ENCODE measurements around the gene CAMKK1. TPM values are rescaled to one million over a fixed set of nuclear protein-coding genes. Genes with fewer than 3 reads are reported as not detected.

The CAMKK1 gene
- total and polyA plus RNA-seq, 9 of the 15 experiments (the other 6 are each of a cell fraction or from before 2014, with no cell fraction given): 0.34 to 7.5 (median 4.9) TPM

- Histone ChIP-seq H3K36me3 (ENCODE audit: control insufficient read depth, insufficient read depth, low read length) (peaks cover 79% of the 10 kb centered on the region), H3K4me2 (ENCODE audit: insufficient read depth, low read length) (no peak overlapping the region), H3K9ac (ENCODE audit: insufficient read depth in 1 of 2, low read depth in 2 of 2, low read length in 2 of 2) (no peak overlapping the region; a peak in 1 of 4 replicates), H2AFZ (ENCODE audit: low read depth, low read length) (no peak overlapping the region), H3K9me3 (replicated peaks; ENCODE audit: control insufficient read depth, insufficient read depth, low read depth, low read length) (no peaks in the 10 kb centered on the region), H3K4me1 (replicated peaks in 1 of 2; ENCODE audit: control insufficient read depth in 2 of 2, insufficient read depth in 2 of 2, low read length in 2 of 2) (no peaks in the 10 kb centered on the region), H3K79me2 (ENCODE audit: control insufficient read depth, insufficient read depth, low read length) (peaks cover under 1% of the 10 kb centered on the region; the same call in 1 of the 3 replicates), H4K20me1 (replicated peaks; ENCODE audit: control insufficient read depth, insufficient read depth, low read length) (0 out of 2 replicates have a peak, but pooled peaks cover 5% of the 10 kb centered on the region), H3K9me1 (ENCODE audit: control insufficient read depth, insufficient read depth, low read length) (no peaks in the 10 kb centered on the region), H3K27me3 (ENCODE audit: control insufficient read depth in 2 of 2, insufficient read depth in 2 of 2, low read length in 2 of 2) (no peaks in the 10 kb centered on the region), H3K27ac (ENCODE audit: extremely low read depth, low read depth, low read length) (no peak overlapping the region), H3K4me3 (no peak overlapping the region)
- no peak for FAIRE-seq
- in situ Hi-C loops (cut with MboI): no loop called here
- ChIA-PET CTCF (ENCODE audit: low intra/inter-chr PET ratio) (no interaction called here), POLR2A (interaction anchor here (0.5 kb wide), 1 partner anchor 252 kb away, joined by 3 read pairs; no protein-coding TSS in a partner anchor)
- TF ChIP-seq, protein P1, sequence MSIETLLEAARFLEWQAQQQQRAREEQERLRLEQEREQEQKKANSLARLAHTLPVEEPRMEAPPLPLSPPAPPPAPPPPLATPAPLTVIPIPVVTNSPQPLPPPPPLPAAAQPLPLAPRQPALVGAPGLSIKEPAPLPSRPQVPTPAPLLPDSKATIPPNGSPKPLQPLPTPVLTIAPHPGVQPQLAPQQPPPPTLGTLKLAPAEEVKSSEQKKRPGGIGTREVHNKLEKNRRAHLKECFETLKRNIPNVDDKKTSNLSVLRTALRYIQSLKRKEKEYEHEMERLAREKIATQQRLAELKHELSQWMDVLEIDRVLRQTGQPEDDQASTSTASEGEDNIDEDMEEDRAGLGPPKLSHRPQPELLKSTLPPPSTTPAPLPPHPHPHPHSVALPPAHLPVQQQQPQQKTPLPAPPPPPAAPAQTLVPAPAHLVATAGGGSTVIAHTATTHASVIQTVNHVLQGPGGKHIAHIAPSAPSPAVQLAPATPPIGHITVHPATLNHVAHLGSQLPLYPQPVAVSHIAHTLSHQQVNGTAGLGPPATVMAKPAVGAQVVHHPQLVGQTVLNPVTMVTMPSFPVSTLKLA (conservative IDR thresholded peaks at IDR 0.05): no peak
- TF ChIP-seq SAFB (IDR thresholded peaks at IDR 0.05; ENCODE audit: borderline replicate concordance, low read depth, low read length) (no peak), NFE2L1 (tag; IDR thresholded peaks at IDR 0.05; ENCODE audit: borderline replicate concordance, low read depth) (no peak), FOS (IDR thresholded peaks at IDR 0.05; ENCODE audit: extremely low read depth, insufficient read length) (no peak), HSF4 (CRISPR knock-in tag; IDR thresholded peaks at IDR 0.05; ENCODE audit: borderline replicate concordance) (no peak), TCF3 (CRISPR knock-in tag; IDR thresholded peaks at IDR 0.05) (no peak), RBM34 (IDR thresholded peaks at IDR 0.05; ENCODE audit: borderline replicate concordance, insufficient read depth, low read length) (no peak), ZNF431 (CRISPR knock-in tag; IDR thresholded peaks at IDR 0.05) (no peak), HCFC1 (IDR thresholded peaks at IDR 0.05; ENCODE audit: low read depth, low read length) (no peak), ZNF174 (CRISPR knock-in tag; IDR thresholded peaks at IDR 0.05) (no peak), ZKSCAN8 (CRISPR knock-in tag; IDR thresholded peaks at IDR 0.05) (no peak), MAFF (IDR thresholded peaks at IDR 0.05; ENCODE audit: low read length) (no peak), NR4A1 (CRISPR knock-in tag; IDR thresholded peaks at IDR 0.05) (no peak), NR4A1 (tag; IDR thresholded peaks at IDR 0.05) (no peak), HDAC6 (IDR thresholded peaks at IDR 0.05; ENCODE audit: low read depth, low read length) (no peak), SIN3A (IDR thresholded peaks at IDR 0.05; ENCODE audit: borderline replicate concordance in 2 of 2, control insufficient read depth in 1 of 2, low read depth in 2 of 2, low read length in 2 of 2) (no peak), ZNF561 (CRISPR knock-in tag; conservative IDR thresholded peaks at IDR 0.05) (no peak), THAP7 (CRISPR knock-in tag; IDR thresholded peaks at IDR 0.05) (no peak), RFX5 (IDR thresholded peaks at IDR 0.05; ENCODE audit: low read depth, low read length) (no peak), CBX5 (IDR thresholded peaks at IDR 0.05; ENCODE audit: borderline replicate concordance, low read depth) (no peak), ARID1B (IDR thresholded peaks at IDR 0.05) (no peak)
- WGBS (ENCODE audit: insufficient coverage, low coverage, missing lambda C conversion rate): 93% methylated on average over 6 of the region's 12 CpGs
- intact Hi-C loops (cut with micrococcal nuclease): no loop called here
- DNase-seq (ENCODE audit: extremely low read depth in 1 of 4, low spot score in 3 of 4): no peak
- ATAC-seq: no peak
- no TSS peak for BruUV-seq (replicated peaks)
These were observed 54.6 kb downstream of the CAMKK1 start for GRCh38 chr17:3838206-3838605.
